ENCODE results near the gene CYRIA.

GRCh38 chr2:16683576-16683975 lies 17.9 kb upstream of the CYRIA start:
- TF ChIP-seq CTCF (IDR thresholded peaks at IDR 0.05) = no peak
- TF ChIP-seq POLR2A (IDR thresholded peaks at IDR 0.05) = no peak
